GM12864 (cell line): ENCODE results near the gene SLC12A8.

ENCODE experiments used
- DNase-seq: peaks from one replicate; pipeline ENCODE4 v3.0.0-alpha.2; 2011; ENCODE audit warnings: low read depth
- H3K4me3 ChIP-seq: 2 replicates; pipeline ENCODE4 v1.5.1; 2011; ENCODE audit warnings: mild to moderate bottlenecking, low read depth, low read length, control low read depth
- TF ChIP-seq, protein P1 (sequence below): IDR thresholded peaks from 2 replicates; pipeline ENCODE4 v1.5.1; 2011; ENCODE audit warnings: low read depth, mild to moderate bottlenecking, moderate library complexity, low read length, control low read depth, inconsistent platforms; ENCODE audit errors: missing control alignments

SLC12A8 gene

DNA sequence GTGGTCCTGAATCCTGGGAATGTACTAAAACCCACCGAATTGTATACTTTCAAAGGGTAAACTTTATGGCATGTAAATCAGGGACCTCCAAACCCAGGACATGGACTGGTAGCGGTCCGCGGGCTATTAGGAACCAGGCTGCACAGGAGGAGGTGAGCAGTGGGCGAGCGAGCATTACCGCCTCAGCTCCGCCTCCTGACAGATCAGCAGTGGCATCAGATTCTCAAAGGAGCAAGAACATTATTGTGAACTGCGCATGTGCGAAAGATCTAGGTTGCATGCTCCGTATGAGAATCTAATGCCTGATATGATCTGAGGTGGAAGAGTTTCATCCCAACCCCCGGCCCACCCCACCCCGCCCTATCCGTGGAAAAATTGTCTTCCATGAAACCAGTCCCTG, 178.9 kb downstream of the SLC12A8 start:
- no peak for DNase-seq
- TF ChIP-seq, protein P1, sequence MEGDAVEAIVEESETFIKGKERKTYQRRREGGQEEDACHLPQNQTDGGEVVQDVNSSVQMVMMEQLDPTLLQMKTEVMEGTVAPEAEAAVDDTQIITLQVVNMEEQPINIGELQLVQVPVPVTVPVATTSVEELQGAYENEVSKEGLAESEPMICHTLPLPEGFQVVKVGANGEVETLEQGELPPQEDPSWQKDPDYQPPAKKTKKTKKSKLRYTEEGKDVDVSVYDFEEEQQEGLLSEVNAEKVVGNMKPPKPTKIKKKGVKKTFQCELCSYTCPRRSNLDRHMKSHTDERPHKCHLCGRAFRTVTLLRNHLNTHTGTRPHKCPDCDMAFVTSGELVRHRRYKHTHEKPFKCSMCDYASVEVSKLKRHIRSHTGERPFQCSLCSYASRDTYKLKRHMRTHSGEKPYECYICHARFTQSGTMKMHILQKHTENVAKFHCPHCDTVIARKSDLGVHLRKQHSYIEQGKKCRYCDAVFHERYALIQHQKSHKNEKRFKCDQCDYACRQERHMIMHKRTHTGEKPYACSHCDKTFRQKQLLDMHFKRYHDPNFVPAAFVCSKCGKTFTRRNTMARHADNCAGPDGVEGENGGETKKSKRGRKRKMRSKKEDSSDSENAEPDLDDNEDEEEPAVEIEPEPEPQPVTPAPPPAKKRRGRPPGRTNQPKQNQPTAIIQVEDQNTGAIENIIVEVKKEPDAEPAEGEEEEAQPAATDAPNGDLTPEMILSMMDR: no peak
- H3K4me3 ChIP-seq: no peak overlapping the region

DNA sequence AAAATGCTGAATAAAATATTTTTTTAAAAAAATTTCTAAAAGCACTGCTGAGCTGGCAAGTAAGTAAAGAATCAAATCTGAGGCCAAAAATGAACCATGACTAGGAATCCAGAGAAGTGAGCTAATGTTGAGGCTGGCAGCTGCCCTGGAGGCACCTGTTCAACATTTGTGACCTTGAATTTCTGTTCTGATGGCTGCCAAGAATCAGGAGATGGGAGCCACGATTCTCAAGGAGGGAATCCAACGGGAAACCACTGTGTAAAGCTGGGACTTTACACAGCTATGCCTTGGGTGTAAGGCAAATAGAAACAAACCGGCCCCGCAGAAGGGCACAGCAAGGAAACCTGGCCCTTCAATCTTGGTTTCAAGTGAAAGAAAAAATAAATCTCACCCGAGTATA, 179.4 kb downstream of the SLC12A8 start:
- TF ChIP-seq, protein P1: no peak
- DNase-seq: no peak
- no peak overlapping the region for H3K4me3 ChIP-seq

DNA sequence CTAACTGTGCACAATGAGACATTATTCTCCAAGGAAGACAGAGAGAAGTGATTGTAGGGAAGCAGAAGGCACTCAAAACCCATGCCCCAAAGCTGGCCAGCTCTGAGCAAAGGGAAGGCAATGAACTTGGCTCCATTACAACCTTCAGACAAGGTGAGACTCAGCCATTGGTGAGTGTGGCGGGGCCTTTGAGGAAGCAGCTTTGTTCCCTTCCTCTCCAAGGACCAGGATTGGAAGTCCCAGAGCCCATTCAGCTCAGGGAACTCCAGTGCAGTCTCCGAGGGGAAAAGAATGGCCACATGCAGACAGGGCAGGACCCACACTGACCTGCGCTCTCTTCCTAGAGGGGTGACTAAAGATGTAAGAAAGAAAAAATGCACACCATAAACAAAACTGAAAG, 179.9 kb downstream of the SLC12A8 start:
- TF ChIP-seq, protein P1: no peak
- H3K4me3 ChIP-seq: no peak overlapping the region
- no peak for DNase-seq
